Muscle of leg (tissue), 11 donors: ENCODE data around the gene AP4M1. TPM values are rescaled to one million over a fixed set of nuclear protein-coding genes. Genes with fewer than 3 reads are reported as not detected.

Experiments used
- DNase-seq: peaks from one replicate; pipeline ENCODE4 v3.0.0; 2013
- H3K27ac ChIP-seq: one replicate; pipeline ENCODE4 v1.5.1; 2013; ENCODE audit warnings: mild to moderate bottlenecking, low read length, control low read depth
- H3K27me3 ChIP-seq: one replicate; pipeline ENCODE4 v1.6.1; 2013; ENCODE audit warnings: low read length; ENCODE audit not compliant: control insufficient read depth, insufficient read depth
- H3K36me3 ChIP-seq: one replicate; pipeline ENCODE4 v1.6.1; 2013; ENCODE audit warnings: low read length; ENCODE audit not compliant: control insufficient read depth, insufficient read depth
- H3K4me1 ChIP-seq: one replicate; pipeline ENCODE4 v1.6.1; 2013; ENCODE audit warnings: low read length; ENCODE audit not compliant: control insufficient read depth, insufficient read depth
- H3K4me3 ChIP-seq: one replicate; pipeline ENCODE4 v1.5.1; 2013; ENCODE audit warnings: low read length, control low read depth
- H3K9me3 ChIP-seq: replicated peaks from 2 replicates; pipeline ENCODE4 v1.6.1; 2013; ENCODE audit warnings: low read depth, low read length; ENCODE audit not compliant: control insufficient read depth
- WGBS: methylation state at CpG from one replicate; pipeline ENCODE4 v1.1.5; 2013; ENCODE audit warnings: missing lambda C conversion rate; ENCODE audit not compliant: insufficient coverage; 5-methylcytosine and 5-hydroxymethylcytosine counted together
- polyA plus RNA-seq, 8 donors: library from polyadenylated mRNA; unstranded; fragments of 120-200 nt; gene quantifications; one replicate each; pipeline versions ENCODE4 v1.2.1 to v1.2.3, GENCODE V29; 2013; ENCODE audit warnings: inconsistent platforms in 1 of 8, low replicate concordance in 1 of 8; ENCODE audit not compliant: insufficient read length in 8 of 8, insufficient read depth in 1 of 8
- total RNA-seq: library from RNA; stranded (reverse); fragments of 120-200 nt; gene quantifications from one replicate; pipeline ENCODE4 v1.2.4, GENCODE V29; 2013

The AP4M1 gene
- total and polyA plus RNA-seq, 9 donors = 15.8 to 29.5 (median 22.9) TPM

GRCh38 chr7:100066953-100067352, 34.5 kb upstream of the AP4M1 start:
- no peaks in the 10 kb centered on the region for H3K27me3 ChIP-seq
- H3K4me1 ChIP-seq = no peaks in the 10 kb centered on the region
- H3K4me3 ChIP-seq = no peak overlapping the region
- 87% methylated on average over 7 of the region's 7 CpGs for WGBS
- H3K27ac ChIP-seq = no peak overlapping the region
- no peak for DNase-seq
- peaks cover 66% of the 10 kb centered on the region for H3K36me3 ChIP-seq
- peaks cover 29% of the 10 kb centered on the region for H3K9me3 ChIP-seq

DNA sequence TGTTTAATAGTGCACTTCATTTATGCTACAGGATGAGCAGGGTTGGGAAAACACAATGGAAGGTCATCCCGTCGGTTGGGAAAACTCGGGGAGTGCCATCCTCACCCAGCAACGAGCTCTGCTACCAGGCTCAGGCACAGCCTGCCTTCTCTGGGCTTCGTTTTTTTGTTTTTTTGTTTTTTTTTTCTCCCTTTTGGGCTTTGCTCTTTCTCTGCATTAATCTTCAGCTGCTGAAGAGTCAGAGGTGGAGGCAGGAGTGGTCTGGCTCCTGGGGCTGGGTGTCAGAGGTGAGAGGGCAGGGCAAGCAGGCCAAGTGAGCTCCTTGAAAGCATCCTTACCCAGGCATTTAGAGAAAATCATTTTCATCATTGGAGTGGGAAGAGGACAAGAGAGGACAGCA, 31.5 kb upstream of the AP4M1 start:
- Histone ChIP-seq H3K4me3 (no peak overlapping the region), H3K36me3 (peaks cover 75% of the 10 kb centered on the region), H3K9me3 (peaks cover 50% of the 10 kb centered on the region), H3K4me1 (no peaks in the 10 kb centered on the region), H3K27me3 (no peaks in the 10 kb centered on the region), H3K27ac (no peak overlapping the region)
- WGBS = 88% methylated on average over 4 of the region's 5 CpGs
- DNase-seq = no peak

DNA sequence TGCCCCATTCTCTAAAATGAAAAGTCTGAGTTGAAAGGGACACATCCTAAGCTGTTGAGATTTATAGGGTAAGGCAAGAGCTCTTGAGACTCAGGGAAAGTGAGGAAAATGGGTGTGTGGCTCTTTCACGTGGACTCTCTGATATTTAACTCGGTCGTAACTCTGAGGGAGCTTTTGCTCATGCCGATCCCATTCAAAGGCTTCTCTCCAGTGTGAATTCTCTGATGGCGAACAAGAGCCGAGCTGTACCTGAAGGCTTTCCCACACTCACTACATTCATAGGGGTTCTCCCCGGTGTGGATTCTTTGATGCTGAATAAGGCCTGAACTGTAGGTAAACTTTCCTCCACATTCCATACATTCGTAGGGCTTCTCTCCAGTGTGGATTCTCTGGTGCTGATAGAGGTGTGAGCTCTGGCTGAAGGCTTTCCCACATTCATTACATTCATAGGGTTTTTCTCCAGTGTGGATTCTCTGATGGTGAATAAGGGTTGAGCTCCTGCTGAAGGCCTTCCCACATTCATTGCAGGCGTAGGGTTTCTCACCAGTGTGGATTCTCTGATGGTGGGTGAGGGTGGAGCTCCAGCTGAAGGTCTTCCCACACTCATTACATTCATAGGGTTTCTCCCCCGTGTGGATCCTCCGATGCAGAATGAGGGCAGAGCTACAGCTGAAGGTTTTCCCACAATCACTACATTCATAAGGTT, 30.3 kb upstream of the AP4M1 start:
- peaks cover 75% of the 10 kb centered on the region for H3K36me3 ChIP-seq
- H3K27ac ChIP-seq = no peak overlapping the region
- DNase-seq = no peak
- no peaks in the 10 kb centered on the region for H3K4me1 ChIP-seq
- no peaks in the 10 kb centered on the region for H3K27me3 ChIP-seq
- no peak overlapping the region for H3K4me3 ChIP-seq
- WGBS = no CpG with 5 or more reads among the region's 11 CpGs
- H3K9me3 ChIP-seq = peaks cover 50% of the 10 kb centered on the region

GRCh38 chr7:100072462-100072861, 29.0 kb upstream of the AP4M1 start:
- Histone ChIP-seq H3K9me3 (peaks cover 53% of the 10 kb centered on the region), H3K36me3 (peaks cover 84% of the 10 kb centered on the region), H3K27me3 (no peaks in the 10 kb centered on the region), H3K4me3 (no peak overlapping the region), H3K4me1 (no peaks in the 10 kb centered on the region), H3K27ac (no peak overlapping the region)
- DNase-seq = no peak
- 97% methylated on average over 10 of the region's 10 CpGs for WGBS

GRCh38 chr7:100074841-100075240, 26.6 kb upstream of the AP4M1 start:
- no peak overlapping the region for H3K27ac ChIP-seq
- H3K4me1 ChIP-seq = peaks cover 6% of the 10 kb centered on the region
- H3K36me3 ChIP-seq = peaks cover 94% of the 10 kb centered on the region
- WGBS = 93% methylated on average over 3 of the region's 7 CpGs
- DNase-seq = no peak
- H3K4me3 ChIP-seq = no peak overlapping the region
- peaks cover 45% of the 10 kb centered on the region for H3K9me3 ChIP-seq
- H3K27me3 ChIP-seq = no peaks in the 10 kb centered on the region

GRCh38 chr7:100075418-100075817, 26.0 kb upstream of the AP4M1 start:
- H3K27ac ChIP-seq = no peak overlapping the region
- no peaks in the 10 kb centered on the region for H3K27me3 ChIP-seq
- DNase-seq = no peak
- WGBS = 89% methylated on average over 3 of the region's 6 CpGs
- peaks cover 89% of the 10 kb centered on the region for H3K36me3 ChIP-seq
- peaks cover 39% of the 10 kb centered on the region for H3K9me3 ChIP-seq
- peaks cover 12% of the 10 kb centered on the region for H3K4me1 ChIP-seq
- H3K4me3 ChIP-seq = no peak overlapping the region

DNA sequence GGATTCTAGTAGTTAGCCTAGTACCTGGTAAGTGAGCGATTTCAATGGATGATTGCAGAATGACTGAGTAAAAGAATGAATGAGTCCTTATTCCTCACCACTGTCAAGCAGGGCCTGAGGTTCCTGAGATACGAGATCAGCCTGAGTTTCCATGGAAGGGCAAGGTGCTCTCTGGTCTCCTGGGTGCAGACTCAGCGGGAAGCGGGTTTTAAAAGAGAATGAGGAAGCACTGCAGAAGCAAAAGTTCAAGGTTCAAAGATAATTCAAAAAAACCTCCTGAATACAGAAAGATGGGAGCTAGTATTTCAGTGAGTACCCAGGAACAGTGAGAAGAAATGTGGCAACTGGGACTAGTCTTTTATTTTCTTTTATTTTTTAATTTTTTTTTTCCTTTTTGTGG, 24.2 kb upstream of the AP4M1 start:
- no peaks in the 10 kb centered on the region for H3K27me3 ChIP-seq
- H3K4me1 ChIP-seq = peaks cover 19% of the 10 kb centered on the region
- no peak overlapping the region for H3K27ac ChIP-seq
- H3K4me3 ChIP-seq = no peak overlapping the region
- peaks cover 71% of the 10 kb centered on the region for H3K36me3 ChIP-seq
- DNase-seq = no peak
- no CpG with 5 or more reads among the region's 4 CpGs for WGBS
- H3K9me3 ChIP-seq = peaks cover 22% of the 10 kb centered on the region

- no peak overlapping the region for H3K4me3 ChIP-seq
Observed at GRCh38 chr7:100079024-100079560, 22.4 kb upstream of the AP4M1 start.

DNA sequence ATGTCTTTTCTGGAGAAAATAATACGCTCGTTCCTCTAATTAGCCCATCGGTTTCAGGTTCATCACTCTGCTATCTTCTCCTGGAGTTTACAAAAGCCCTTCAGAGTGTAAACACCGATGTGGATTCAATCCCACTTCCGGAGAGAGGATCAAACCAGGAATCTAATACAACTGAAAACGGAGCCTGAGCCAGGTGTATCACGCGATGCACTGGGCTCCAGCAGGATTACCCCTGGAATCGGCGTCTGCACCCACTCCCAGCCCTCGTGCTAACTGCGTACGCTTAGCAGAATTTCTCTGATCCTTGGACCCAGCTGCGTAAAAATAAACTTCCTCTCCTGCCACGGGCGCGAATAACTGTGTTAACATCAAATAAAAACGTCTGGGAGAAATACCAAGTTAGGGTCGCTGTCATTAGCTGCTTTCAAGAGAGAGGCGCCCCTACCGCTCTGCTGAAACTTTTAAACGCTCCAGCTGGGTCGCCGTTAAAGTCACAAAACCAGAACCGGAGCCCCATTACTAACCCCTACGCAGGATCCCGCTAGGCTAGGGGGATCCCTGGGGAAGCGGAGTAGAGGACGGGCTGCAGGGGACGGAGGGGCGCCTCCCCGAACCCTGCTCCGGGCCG, 20.4 kb upstream of the AP4M1 start:
- no peak for DNase-seq
- H3K4me3 ChIP-seq = peak overlapping the region; percentile 94
- peaks cover 10% of the 10 kb centered on the region for H3K27me3 ChIP-seq
- WGBS = under 1% methylated on average over 23 of the region's 34 CpGs
- H3K4me1 ChIP-seq = peaks cover 26% of the 10 kb centered on the region
- peak overlapping the region; percentile 88 for H3K27ac ChIP-seq
- H3K36me3 ChIP-seq = peaks cover 33% of the 10 kb centered on the region
- peaks cover 3% of the 10 kb centered on the region for H3K9me3 ChIP-seq

More at GRCh38 chr7:100079024-100079560, 22.4 kb upstream of the AP4M1 start:
- no peak for DNase-seq
- Histone ChIP-seq H3K9me3 (peaks cover 6% of the 10 kb centered on the region), H3K4me1 (peaks cover 26% of the 10 kb centered on the region), H3K27me3 (peaks cover 8% of the 10 kb centered on the region), H3K36me3 (peaks cover 52% of the 10 kb centered on the region), H3K27ac (no peak overlapping the region)
- WGBS = 81% methylated on average over 6 of the region's 7 CpGs

GRCh38 chr7:100081535-100082102, 19.8 kb upstream of the AP4M1 start, which contains the start of gene ZNF3:
TSS of gene ZNF3 (minus strand) at chr7:100081723. CDS start at chr7:100077357, 4,366 bp downstream.
- peaks cover 3% of the 10 kb centered on the region for H3K9me3 ChIP-seq
- peaks cover 10% of the 10 kb centered on the region for H3K27me3 ChIP-seq
- under 1% methylated on average over 47 of the region's 55 CpGs for whole genome bisulfite sequencing
- H3K27ac ChIP-seq = peak within 1 kb of the TSS; percentile 88
- H3K4me3 ChIP-seq = peak within 1 kb of the TSS; percentile 94
- peaks cover 26% of the 10 kb centered on the region for H3K4me1 ChIP-seq
- peak; percentile 100 for DNase-seq
- peaks cover 27% of the 10 kb centered on the region for H3K36me3 ChIP-seq
